Upper lobe of left lung (tissue), 6 donors: Measurements from ENCODE around the gene SLC12A8. TPM values are rescaled to one million over a fixed set of nuclear protein-coding genes. Genes with fewer than 3 reads are reported as not detected.

ENCODE experiments used
- ATAC-seq, 2 donors: fragments of 200-7000 bp; cut with Tn5 transposase; one replicate each; pipeline ENCODE4 v1.9.1; 2022; ENCODE audit warnings: mild to moderate bottlenecking in 2 of 2, moderate library complexity in 2 of 2; ENCODE audit not compliant: low FRiP score in 2 of 2
- DNase-seq, 2 donors: peaks; one replicate each; pipeline ENCODE4 v3.0.0-alpha.2; 2019 to 2020
- H3K27ac ChIP-seq, 4 donors: fragments of 200-600 bp; sonication (generic); one replicate each; pipeline ENCODE4 v1.5.1; 2016 to 2019
- H3K27me3 ChIP-seq, 4 donors: fragments of 200-600 bp; sonication (generic); one replicate each; pipeline ENCODE4 v1.5.1; 2017 to 2019
- H3K36me3 ChIP-seq, 4 donors: fragments of 200-600 bp; sonication (generic); one replicate each; pipeline ENCODE4 v1.5.1; 2016 to 2019
- H3K4me1 ChIP-seq, 4 donors: fragments of 200-600 bp; sonication (generic); one replicate each; pipeline ENCODE4 v1.5.1; 2018 to 2019
- H3K4me3 ChIP-seq, 4 donors: fragments of 200-600 bp; sonication (generic); one replicate each; pipeline ENCODE4 v1.5.1; 2017 to 2019; ENCODE audit warnings: mild to moderate bottlenecking in 2 of 4, moderate library complexity in 1 of 4
- H3K9me3 ChIP-seq, 4 donors: fragments of 200-600 bp; sonication (generic); one replicate each; pipeline ENCODE4 v1.5.1; 2018 to 2019
- EP300 ChIP-seq, 4 donors: sonication (generic); formaldehyde crosslinking; IDR thresholded peaks; one replicate each; pipeline ENCODE4 v1.5.1; 2017; ENCODE audit warnings: antibody characterized with exemption in 4 of 4, control low read depth in 2 of 4
- POLR2A ChIP-seq, 4 donors: fragments of 450-650 bp; IDR thresholded peaks; one replicate each; pipeline ENCODE4 v1.5.1; 2016 to 2017; ENCODE audit warnings: antibody characterized with exemption in 4 of 4, mild to moderate bottlenecking in 2 of 4
- POLR2AphosphoS5 ChIP-seq, 2 donors: sonication (generic); formaldehyde crosslinking; IDR thresholded peaks; one replicate each; pipeline ENCODE4 v1.5.1; 2017; ENCODE audit warnings: antibody characterized with exemption in 2 of 2
- WGBS, 2 donors: methylation state at CpG; one replicate each; pipeline ENCODE4 v1.1.5; 2017 to 2018; 5-methylcytosine and 5-hydroxymethylcytosine counted together
- total RNA-seq, 6 donors: library from RNA; depleted of rRNA in 4 of 6; stranded (reverse); fragments of >200 nt in 4 of 6; gene quantifications; one replicate each; pipeline versions ENCODE4 v1.1.0 to v1.2.1, GENCODE V29; 2016 to 2021
- TF ChIP-seq, protein P1 (sequence below), 6 experiments: fragments of 450-650 bp in 4 of 6; fragments of 200-600 bp in 2 of 6; sonication (generic) in 2 of 6; IDR thresholded peaks; one replicate each; pipeline ENCODE4 v1.5.1; 2016 to 2019; ENCODE audit warnings: antibody characterized with exemption in 6 of 6
- donor health status: DM: no; HTN: no; CAD: no; lungs with moderate emphysema.
- donor health status: DM: no; HTN: yes; CAD: no; lungs with severe emphysema.

The SLC12A8 gene
- total RNA-seq, 6 donors from 2014 or later, result 6.7 to 34.6 (median 15.0) TPM

DNA sequence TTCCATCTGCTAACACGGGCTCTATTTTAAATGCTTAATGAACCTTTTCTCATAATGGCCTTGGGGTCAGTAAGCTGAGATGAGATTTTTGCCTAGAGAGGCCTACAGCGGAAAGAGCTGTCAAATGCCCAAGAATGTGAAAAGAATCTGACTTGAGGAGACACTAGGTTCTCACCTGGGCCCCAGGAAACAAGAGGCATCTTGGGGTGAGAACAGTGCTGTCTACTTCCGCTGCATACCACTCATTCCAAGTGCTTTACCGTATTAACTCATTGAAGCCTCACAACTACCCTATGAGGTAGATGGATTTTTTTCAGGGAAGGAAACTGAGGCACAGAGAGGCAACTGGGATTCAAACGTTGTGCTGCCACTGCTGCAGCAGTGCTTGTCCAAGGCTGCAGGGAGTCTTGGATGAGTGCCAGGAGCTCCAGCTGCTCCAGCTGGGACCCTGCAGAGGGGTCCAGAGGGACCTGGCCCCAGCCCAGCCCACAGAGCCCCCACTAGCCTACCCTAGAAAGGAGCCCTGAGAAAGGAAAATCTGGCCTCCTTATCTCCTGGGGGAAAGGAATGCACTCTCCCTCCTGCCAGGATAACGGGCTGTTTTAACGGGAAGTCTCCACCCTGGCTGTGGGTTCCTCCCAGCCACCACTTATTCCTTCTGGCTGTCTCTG lies 68.4 kb downstream of the SLC12A8 start:
- H3K27me3 ChIP-seq, result no peaks in the 10 kb centered on the region
- ATAC-seq, result no peak
- peak overlapping the region; percentile 59 to 81 (median 76) for H3K27ac ChIP-seq
- WGBS, 2 donors, result 58 to 60% methylated on average over 6 to 7 of the region's 7 CpGs
- H3K36me3 ChIP-seq, result no peaks in the 10 kb centered on the region
- TF ChIP-seq POLR2AphosphoS5 (IDR thresholded peaks at IDR 0.05) (no peak), EP300 (IDR thresholded peaks at IDR 0.05) (no peak), POLR2A (IDR thresholded peaks at IDR 0.05) (no peak)
- TF ChIP-seq, protein P1, sequence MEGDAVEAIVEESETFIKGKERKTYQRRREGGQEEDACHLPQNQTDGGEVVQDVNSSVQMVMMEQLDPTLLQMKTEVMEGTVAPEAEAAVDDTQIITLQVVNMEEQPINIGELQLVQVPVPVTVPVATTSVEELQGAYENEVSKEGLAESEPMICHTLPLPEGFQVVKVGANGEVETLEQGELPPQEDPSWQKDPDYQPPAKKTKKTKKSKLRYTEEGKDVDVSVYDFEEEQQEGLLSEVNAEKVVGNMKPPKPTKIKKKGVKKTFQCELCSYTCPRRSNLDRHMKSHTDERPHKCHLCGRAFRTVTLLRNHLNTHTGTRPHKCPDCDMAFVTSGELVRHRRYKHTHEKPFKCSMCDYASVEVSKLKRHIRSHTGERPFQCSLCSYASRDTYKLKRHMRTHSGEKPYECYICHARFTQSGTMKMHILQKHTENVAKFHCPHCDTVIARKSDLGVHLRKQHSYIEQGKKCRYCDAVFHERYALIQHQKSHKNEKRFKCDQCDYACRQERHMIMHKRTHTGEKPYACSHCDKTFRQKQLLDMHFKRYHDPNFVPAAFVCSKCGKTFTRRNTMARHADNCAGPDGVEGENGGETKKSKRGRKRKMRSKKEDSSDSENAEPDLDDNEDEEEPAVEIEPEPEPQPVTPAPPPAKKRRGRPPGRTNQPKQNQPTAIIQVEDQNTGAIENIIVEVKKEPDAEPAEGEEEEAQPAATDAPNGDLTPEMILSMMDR (IDR thresholded peaks at IDR 0.05), result no peak
- H3K4me3 ChIP-seq, result no peak overlapping the region
- no peak for DNase-seq
- no peaks in the 10 kb centered on the region for H3K9me3 ChIP-seq
- H3K4me1 ChIP-seq, result peaks cover 55 to 75% (median 62%) of the 10 kb centered on the region in 4 donors

DNA sequence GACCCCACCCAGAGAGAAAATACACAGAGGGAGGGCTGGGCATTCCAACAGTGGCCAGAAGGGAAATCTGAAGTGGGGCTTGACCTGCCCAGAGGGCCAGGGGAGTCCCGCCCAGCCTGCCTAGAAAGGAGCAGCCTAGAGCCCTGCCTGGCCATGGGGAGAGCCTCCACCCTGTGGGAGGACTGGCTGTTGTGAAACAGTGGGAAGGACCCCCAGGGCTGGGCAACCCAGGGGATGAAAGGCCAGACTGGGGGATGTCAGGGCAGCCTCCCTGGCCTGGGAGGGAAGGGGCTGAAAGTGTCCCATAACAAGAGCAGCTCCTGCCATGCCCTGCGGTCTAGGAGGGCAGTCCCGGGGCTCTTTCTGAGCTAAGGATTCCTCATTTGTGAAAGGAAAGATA lies 69.0 kb downstream of the SLC12A8 start:
- H3K9me3 ChIP-seq, result no peaks in the 10 kb centered on the region
- TF ChIP-seq POLR2A (IDR thresholded peaks at IDR 0.05) (no peak), EP300 (IDR thresholded peaks at IDR 0.05) (no peak), POLR2AphosphoS5 (IDR thresholded peaks at IDR 0.05) (no peak)
- TF ChIP-seq, protein P1 (IDR thresholded peaks at IDR 0.05), result no peak
- ATAC-seq (no peak), DNase-seq (no peak)
- 74 to 78% methylated on average over 3 of the region's 3 CpGs for WGBS, 2 donors
- peaks cover 49 to 70% (median 56%) of the 10 kb centered on the region in 4 donors for H3K4me1 ChIP-seq
- no peaks in the 10 kb centered on the region for H3K36me3 ChIP-seq
- no peak overlapping the region for H3K4me3 ChIP-seq
- peak overlapping the region; percentile 59 to 81 (median 76) for H3K27ac ChIP-seq
- no peaks in the 10 kb centered on the region for H3K27me3 ChIP-seq

DNA sequence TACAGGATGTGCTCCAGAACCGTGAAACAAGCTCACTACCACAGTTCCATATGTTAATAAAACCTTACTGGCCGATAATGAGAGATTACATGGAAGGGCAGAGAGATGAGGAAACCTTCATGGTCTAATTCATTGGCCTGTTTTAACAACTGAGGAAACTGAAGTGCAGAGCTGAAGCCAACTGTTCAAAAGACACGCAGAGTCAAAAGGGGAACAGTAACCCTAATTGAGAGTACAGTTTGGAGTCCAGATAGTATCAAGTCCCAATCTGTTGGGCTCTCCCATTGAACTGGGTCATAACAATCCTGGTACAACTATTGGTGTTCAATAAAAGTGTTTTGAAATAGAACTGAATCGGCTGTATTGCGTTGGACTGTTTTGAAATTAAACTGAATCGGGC lies 69.6 kb downstream of the SLC12A8 start:
- H3K4me1 ChIP-seq, result peaks cover 43 to 64% (median 50%) of the 10 kb centered on the region in 4 donors
- H3K27me3 ChIP-seq, result no peaks in the 10 kb centered on the region
- H3K4me3 ChIP-seq, result no peak overlapping the region
- ATAC-seq (no peak), DNase-seq (no peak)
- H3K36me3 ChIP-seq, result no peaks in the 10 kb centered on the region
- WGBS, 2 donors, result 72 to 83% methylated on average over 6 of the region's 6 CpGs
- no peaks in the 10 kb centered on the region for H3K9me3 ChIP-seq
- TF ChIP-seq EP300 (IDR thresholded peaks at IDR 0.05) (no peak), POLR2AphosphoS5 (IDR thresholded peaks at IDR 0.05) (no peak), POLR2A (IDR thresholded peaks at IDR 0.05) (no peak)
- TF ChIP-seq, protein P1 (IDR thresholded peaks at IDR 0.05), result no peak
- H3K27ac ChIP-seq, result peak overlapping the region; percentile 59 to 81 (median 76)

DNA sequence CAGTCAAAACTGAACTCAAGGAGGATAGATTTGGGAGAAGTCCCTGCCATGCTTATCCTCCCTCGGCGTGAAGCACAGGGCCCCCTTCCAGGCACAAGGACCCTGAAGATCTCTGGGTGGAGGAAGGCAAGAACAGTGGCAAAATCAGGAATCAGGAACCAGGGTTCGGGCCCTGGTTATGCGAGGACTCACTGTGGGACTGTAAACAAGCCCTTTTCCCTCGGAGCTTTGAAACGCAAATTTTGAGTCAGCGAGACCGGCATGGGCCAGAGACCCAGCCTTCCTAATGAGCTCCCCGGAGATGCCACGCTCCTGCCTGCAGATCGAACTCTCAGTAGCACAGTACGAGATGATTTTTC lies 70.1 kb downstream of the SLC12A8 start:
- WGBS, 2 donors, result 85 to 89% methylated on average over 11 to 12 of the region's 12 CpGs
- DNase-seq (no peak), ATAC-seq (no peak)
- TF ChIP-seq POLR2AphosphoS5 (IDR thresholded peaks at IDR 0.05) (no peak), POLR2A (IDR thresholded peaks at IDR 0.05) (no peak), EP300 (IDR thresholded peaks at IDR 0.05) (no peak)
- TF ChIP-seq, protein P1 (IDR thresholded peaks at IDR 0.05), result no peak
- Histone ChIP-seq H3K27ac (peak overlapping the region; percentile 65 to 81 (median 76)), H3K4me3 (peak overlapping the region in 2 of 4 donors; percentile 38 to 53), H3K27me3 (no peaks in the 10 kb centered on the region), H3K4me1 (peaks cover 40 to 58% (median 45%) of the 10 kb centered on the region in 4 donors), H3K9me3 (no peaks in the 10 kb centered on the region), H3K36me3 (no peaks in the 10 kb centered on the region)
